ENCODE results near the gene DUSP22.

DNA sequence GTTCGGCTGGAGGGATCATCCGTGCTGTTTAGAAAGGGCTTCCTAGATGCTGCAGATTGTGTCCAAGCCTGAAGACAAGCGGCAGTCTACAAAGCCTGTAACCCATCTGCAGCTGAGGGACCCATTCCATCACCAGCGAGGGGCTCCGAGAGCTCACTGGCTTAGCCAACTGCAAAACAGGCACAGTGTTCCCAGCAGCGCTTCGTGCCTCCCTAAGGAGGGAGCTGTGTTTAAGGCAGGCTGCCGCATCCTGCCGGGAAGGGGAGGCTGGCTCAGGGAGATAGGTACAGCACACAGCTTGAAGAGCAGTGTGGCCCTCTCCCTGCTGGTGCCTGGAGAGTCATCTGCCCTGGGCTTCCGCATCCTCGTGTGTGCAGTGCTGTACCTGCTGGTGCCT is 32.4 kb downstream of the DUSP22 start:
- TF ChIP-seq CTCF (IDR thresholded peaks at IDR 0.05; ENCODE audit: insufficient read depth, low read depth, low read length) = no peak
- no peak for TF ChIP-seq EZH2 (IDR thresholded peaks at IDR 0.05; ENCODE audit: insufficient read depth, low read length)
